Erythroblast (primary cell): ENCODE results near the gene KCTD15.

Experiments used
- DNase-seq, 2 experiments: peaks; one replicate each; lab custom pipeline; 2025; lab: John Stamatoyannopoulos, UW
- GATA1 ChIP-seq: IDR thresholded peaks from 2 replicates; pipeline ENCODE4 v1.6.1; 2011; ENCODE audit warnings: low read depth, mild to moderate bottlenecking, control low read depth, low read length, moderate library complexity
- POLR2A ChIP-seq: IDR thresholded peaks from 2 replicates; pipeline ENCODE4 v1.6.1; 2011; ENCODE audit warnings: mild to moderate bottlenecking, low read length

KCTD15 gene

DNA sequence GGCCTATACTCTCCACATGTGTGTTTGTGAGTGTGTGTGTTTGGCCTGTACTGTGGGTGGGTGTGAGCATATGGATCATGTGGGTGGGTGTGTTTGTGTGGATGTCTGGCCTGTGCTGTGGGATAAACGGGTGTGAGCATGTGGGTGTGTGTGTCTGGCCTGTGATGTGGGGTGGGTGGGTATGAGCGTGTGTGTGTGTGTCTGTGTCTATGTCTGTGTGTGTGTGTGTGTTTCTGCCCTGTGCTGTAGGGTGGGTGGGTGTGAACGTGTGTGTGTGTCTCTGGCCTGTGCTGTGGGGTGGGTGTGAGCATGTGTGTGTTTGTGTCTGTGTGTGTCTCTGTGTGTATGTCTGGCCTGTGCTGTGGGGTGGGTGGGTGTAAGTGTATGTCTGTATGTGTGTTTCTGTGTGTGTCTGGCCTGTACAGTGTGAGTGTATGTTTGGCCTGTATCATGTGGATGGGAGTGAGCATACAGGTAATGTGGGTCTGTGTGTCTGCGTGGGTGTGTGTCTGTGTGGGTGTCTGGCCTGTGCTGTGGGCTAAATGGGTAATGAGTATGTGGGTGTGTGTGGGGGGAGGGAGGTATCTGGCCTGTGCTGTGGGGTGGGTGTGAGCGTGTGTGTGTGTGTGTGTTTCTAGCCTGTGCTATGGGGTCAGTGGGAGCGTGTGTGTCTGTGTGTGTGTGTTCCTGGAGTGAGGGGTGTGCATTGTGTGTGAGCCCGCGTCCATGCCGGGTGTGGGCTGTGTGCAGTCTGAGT is 20.8 kb upstream of the KCTD15 start:
- TF ChIP-seq GATA1 (no peak), POLR2A (no peak)

DNA sequence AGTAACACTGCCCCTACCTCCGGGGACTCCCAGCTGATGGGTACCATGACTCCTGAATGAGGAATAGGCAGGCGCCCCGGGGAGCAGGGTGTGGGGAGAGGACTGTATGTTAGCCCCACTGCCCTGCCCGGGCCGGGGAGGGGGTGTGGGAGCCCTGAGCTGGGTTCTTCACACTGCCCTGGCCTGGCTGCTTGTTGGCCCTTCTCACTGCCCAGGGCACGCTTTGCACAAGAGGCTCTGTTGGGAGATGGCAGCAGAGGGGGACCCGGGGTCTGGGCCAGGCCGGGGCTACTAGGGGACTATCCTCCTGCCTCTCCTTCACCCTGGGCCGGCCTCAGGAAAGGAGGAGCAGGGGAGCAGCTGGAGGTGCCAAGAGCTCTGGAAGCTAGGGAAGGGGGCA is 19.3 kb upstream of the KCTD15 start:
- no peak for DNase-seq
- no peak for TF ChIP-seq GATA1
- no peak for TF ChIP-seq POLR2A

More for the DNA sequence above, 20.8 kb upstream of the KCTD15 start:
- DNase-seq, result no peak

DNA sequence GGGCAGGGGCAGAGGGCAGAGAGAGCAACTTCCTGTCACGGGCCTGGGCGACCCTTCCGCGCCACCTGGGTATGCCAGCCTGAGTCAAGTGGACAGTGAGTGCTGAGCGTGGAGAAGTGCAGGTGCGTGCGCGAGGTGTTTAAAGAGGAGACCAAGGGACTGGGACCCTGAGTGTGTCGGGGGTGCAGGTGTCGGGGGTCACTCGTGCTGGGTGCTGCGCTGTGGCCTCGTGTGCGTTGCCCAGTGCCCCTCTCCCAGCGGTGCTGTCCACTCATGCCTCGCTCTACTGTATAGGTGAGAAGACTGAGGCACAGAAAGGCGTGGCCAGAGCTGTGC is 18.9 kb upstream of the KCTD15 start:
- no peak for DNase-seq

DNA sequence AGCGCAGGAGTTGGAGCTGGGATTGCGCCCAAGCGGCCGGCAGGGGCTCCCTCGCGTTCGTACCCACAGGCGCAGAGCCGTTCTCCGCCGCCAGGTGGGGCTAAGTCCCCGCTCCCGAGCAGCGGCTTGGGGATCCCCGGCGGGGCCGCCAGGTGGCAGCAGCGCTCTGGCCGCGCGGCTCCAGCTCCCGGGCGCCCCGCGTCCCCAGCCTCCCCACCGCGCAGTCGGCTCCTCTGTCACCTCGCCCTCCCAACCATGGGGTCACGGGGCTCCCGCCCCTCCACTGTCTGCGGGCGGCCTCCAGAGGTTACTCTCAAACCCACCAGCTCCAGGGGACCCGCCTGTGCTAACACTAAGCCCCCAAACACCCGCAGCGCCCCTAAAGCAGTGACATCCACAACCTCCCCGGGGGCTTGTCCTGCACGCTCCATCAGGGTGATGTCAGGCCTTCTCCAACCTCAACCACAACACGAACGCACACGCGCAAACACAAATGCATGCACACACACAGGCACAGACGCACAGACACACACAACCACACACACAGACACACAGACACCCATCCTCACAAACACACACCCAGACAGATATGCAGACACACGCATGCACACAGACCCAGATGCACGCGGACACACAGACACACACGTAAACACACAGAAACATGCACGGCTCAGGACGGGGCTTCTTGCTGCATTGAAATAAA is 18.4 kb upstream of the KCTD15 start:
- TF ChIP-seq POLR2A (no peak), GATA1 (no peak)
- peak; percentile 83 to 92 for DNase-seq

More for the DNA sequence above, 18.9 kb upstream of the KCTD15 start:
- TF ChIP-seq GATA1 (no peak), POLR2A (no peak)

DNA sequence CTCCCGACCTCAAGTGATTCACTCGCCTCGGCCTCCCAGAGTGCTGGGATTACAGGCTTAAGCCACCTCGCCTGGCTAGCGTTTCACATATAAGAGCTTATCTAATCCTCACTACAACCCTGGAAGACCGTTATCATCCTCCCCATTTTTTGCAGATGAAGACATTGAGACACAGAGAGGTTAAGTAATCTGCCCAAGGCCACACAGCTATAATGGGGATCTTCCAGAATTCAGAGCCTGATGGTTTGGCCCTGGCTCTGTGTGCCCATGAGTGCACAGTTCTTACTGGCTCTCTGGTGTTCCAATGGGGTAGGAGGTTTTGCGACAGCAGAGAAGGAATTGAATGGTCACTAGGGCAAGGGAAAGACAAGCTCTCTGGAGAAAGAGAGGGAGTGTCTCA is 16.8 kb upstream of the KCTD15 start:
- DNase-seq, result no peak
- TF ChIP-seq GATA1, result no peak
- no peak for TF ChIP-seq POLR2A

DNA sequence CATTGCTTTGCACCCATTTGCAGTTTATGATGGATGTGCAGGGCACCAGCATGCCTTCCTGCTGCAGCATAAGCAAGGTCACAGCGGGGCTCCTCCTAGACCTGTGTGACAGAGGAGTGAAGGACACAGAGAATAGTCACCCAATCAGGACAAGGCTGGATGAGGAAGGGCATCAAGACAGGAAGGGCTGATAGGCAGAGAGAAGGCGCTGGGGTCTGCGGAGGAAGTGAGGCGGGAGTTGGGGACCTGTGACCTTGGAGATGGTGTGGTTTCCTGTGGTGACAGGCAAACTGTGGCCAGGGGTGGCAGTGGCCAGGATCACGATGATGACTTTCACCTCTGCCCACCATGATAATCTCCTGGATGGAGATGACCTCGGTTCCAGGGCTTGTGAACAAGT is 16.4 kb upstream of the KCTD15 start:
- DNase-seq, result no peak
- no peak for TF ChIP-seq POLR2A
- TF ChIP-seq GATA1, result no peak

DNA sequence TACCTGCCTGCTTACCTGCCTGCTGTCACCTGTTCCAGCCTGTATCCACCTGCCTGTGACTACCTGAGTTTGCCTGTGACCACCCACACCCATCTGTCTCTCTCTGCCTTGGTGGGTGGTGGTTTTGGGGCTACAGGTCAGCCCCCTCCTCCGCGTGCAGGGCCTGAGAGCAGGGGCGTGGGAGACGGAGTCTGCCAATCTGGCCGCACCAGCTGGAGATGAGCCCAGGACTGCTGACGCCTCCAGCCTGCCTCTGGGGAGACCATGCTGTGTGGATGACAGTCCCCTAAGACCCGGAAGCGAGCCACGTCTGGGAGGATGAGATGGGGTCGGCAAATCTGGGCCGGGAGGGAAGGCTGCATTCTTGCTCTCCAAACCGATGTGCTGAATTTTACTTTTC is 15.9 kb upstream of the KCTD15 start:
- TF ChIP-seq GATA1 (no peak), POLR2A (no peak)
- DNase-seq, result no peak

DNA sequence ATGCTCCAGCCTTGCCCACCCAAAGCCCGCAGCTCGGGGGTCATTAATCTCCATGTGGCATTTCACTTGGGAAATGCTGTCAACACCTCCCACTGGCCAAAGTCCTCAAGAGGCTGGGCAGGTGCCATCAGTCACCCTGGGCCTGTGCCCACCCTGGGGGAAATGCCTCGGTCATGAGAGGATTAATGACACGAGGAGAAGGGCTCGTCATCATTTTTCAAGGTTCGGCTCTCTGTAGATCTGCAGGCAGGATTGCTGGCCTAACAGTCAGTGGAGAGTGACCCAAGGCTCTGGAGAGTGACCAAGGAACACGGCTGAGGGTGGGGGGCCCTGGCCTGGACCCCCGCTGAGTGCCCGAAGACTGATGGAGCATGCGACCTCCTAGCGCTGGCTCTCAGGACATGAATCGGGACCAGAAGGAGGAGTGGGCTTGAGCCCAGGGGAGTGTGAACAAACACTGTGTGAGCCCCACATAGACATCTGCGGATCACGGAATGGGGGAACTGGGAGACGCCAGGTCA is 15.2 kb upstream of the KCTD15 start:
- TF ChIP-seq POLR2A (no peak), GATA1 (no peak)
- DNase-seq, result no peak

DNA sequence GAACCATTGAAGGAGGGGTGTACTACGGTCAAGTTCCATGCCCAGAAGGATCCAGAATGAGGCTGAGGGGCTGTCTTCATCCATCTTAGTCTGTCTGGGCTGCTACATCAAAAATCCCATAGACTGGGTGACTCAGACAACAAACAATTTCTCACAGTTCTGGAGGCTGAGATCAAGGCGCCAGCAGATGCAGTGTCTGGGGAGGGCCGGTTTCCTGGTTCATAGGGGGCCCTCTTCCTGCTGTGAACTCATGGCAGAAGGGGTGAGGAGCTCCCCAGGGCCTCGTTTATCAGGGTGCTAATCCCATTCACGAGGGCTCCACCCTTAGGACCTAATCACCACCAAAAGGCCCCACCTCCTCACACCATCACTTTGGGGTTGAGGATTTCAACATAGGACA is 14.7 kb upstream of the KCTD15 start:
- DNase-seq, result no peak
- TF ChIP-seq POLR2A (no peak), GATA1 (no peak)

DNA sequence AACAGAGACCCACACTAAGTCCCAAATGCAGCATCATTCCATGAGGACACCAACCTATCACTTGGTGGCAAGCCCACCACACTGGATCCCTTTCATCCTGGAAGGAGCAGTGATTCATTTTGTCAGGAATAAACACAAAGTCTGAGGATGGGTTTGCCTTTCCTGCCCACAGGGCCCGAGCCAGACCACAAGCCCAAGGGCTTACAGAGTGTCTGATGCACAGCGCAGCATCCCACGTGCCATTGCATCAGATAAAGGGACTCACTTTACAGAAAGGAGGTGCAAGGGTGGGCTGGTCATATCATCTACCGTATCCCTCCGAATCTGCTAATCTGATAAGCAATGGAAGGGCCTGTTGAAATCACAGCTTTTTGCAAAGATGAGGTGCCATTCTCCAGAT is 12.2 kb upstream of the KCTD15 start:
- no peak for DNase-seq
- no peak for TF ChIP-seq POLR2A
- no peak for TF ChIP-seq GATA1

DNA sequence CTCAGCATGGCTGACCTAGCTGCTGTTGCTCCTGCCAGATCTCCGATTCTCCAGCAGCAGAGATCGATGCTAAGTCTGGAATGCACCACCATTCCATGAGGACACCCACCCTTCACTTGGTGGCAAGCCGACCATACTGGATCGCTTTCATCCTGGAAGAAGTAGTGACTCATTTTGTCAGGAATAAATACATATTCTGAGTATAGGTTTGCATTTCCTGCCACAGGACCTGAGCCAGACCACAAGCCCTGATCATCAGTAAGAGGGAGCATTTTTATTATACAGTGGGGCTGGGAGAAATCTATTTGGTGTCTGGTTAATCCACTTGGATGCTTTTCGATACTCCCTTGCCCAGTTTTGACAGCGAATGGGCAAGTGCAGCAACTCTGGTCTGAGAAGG is 10.9 kb upstream of the KCTD15 start:
- DNase-seq, result no peak

DNA sequence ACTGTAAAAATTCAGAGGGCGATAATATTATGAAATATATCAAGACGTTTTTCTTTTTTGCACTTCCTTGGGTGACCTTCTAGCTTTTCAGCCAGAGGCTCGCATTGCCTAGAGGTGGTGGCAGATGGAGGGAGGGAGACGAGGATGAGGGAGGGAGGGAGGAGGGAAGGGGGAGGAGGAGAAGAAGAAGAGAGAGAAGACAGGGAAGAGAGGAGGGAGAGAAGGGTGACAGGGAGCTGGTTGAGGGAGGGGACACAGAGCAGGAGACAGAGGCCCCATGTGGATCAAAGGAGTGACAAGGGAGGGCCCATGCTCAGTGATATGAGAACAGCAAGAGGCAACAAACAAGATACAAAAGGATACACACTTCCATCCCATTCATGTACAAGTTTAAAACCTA is 8.0 kb upstream of the KCTD15 start:
- TF ChIP-seq POLR2A (no peak), GATA1 (no peak)
- no peak for DNase-seq

More for the DNA sequence above, 10.9 kb upstream of the KCTD15 start:
- TF ChIP-seq GATA1, result no peak

DNA sequence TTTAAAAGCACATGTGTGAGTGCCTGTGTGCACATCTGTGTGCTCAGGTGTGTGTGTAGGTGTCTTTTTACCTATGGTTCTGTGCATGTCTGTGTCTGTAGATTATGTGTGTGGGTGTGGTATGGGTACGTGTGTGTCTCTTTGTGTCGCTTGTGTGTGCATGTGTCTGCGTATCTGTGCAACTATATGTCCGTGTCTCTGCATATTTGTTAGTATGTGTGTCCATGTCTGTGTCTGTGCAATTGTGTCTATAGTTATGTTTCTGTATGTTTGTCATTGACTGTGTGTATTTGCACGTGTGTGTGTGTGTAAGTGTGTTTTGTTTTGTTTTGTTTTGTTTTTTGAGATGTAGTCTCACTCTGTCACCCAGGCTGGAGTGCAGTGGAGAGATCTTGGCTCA is 7.3 kb upstream of the KCTD15 start:
- TF ChIP-seq GATA1 (no peak), POLR2A (no peak)

DNA sequence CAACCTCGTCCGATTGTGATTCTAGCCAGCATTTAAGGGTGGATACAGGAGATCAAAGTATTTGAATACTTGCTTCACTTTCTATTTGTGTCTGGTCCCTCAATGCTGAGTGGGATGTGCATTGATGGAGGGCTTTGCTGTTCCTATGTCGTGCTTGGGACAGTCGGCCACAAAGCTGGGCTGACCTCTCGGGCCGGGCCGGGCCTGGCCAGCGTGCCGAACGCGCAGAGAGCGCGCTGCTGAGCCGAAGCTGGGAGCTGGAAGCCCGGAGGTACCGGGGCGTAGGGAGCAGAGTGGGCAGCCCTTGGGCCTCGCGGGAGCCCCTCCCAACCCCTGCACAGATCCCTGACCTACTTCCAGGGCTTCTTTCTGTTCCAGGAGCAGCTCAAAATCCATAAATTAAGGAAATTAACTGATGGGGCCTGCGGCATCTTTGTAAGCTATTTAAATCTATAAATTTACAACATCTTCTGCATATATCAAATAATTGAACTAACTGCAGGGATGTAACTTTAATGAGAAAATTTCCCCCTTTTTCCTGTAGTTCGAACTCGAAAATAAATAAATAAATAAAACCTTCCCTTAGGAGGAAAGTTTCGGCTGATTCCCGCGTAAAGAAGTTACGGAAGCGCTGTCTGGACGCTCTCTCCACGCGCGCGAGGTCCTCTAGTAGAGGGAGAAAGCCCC is 1.8 kb upstream of the KCTD15 start:
- TF ChIP-seq GATA1 (no peak), POLR2A (no peak)
- DNase-seq, result no peak

More for the DNA sequence above, 7.3 kb upstream of the KCTD15 start:
- no peak for DNase-seq
